Heart right ventricle (tissue), 16 donors: ENCODE measurements around the gene VPS8. TPM values are rescaled to one million over a fixed set of nuclear protein-coding genes. Genes with fewer than 3 reads are reported as not detected.

Experiments
- ATAC-seq, 8 donors: fragments of 200-7000 bp; cut with Tn5 transposase; one replicate each; pipeline ENCODE4 v1.9.1; 2020; ENCODE audit warnings: mild to moderate bottlenecking in 8 of 8, moderate library complexity in 8 of 8, moderate number of reproducible peaks in 1 of 8
- DNase-seq, 2 donors: peaks; one replicate each; pipeline ENCODE4 v3.0.0-alpha.2; 2020
- H3K27ac ChIP-seq, 10 donors: fragments of 200-600 bp; sonication (generic) in 2 of 10; one replicate each; pipeline versions ENCODE4 v1.5.0 to v1.8.0; 2020 to 2022; ENCODE audit warnings: mild to moderate bottlenecking in 3 of 10
- H3K27me3 ChIP-seq, 7 donors: fragments of 200-600 bp; one replicate each; pipeline ENCODE4 v1.8.0; 2021 to 2022; ENCODE audit warnings: mild to moderate bottlenecking in 2 of 7
- H3K36me3 ChIP-seq, 9 donors: fragments of 200-600 bp; sonication (generic) in 1 of 9; one replicate each; pipeline versions ENCODE4 v1.5.0 to v1.8.0; 2020 to 2022; ENCODE audit warnings: mild to moderate bottlenecking in 2 of 9
- H3K4me1 ChIP-seq, 9 donors: fragments of 200-600 bp; sonication (generic) in 1 of 9; one replicate each; pipeline versions ENCODE4 v1.5.0 to v1.8.0; 2020 to 2022; ENCODE audit warnings: mild to moderate bottlenecking in 4 of 9
- H3K4me3 ChIP-seq, 10 donors: fragments of 200-600 bp; sonication (generic) in 2 of 10; one replicate each; pipeline versions ENCODE4 v1.5.0 to v1.8.0; 2020 to 2022; ENCODE audit warnings: mild to moderate bottlenecking in 7 of 10, moderate library complexity in 2 of 10
- H3K9me3 ChIP-seq, 11 donors: fragments of 200-600 bp in 10 of 11; sonication (generic) in 2 of 11; one replicate each; pipeline versions ENCODE4 v1.5.0 to v1.8.0; 2013 to 2022; ENCODE audit warnings: mild to moderate bottlenecking in 2 of 11, control low read depth in 1 of 11, moderate library complexity in 1 of 11
- CTCF ChIP-seq, 9 donors: fragments of 200-600 bp; sonication (generic) in 2 of 9; IDR thresholded peaks; one replicate each; pipeline versions ENCODE4 v1.5.0 to v1.8.0; 2021 to 2022; ENCODE audit warnings: antibody characterized with exemption in 9 of 9, mild to moderate bottlenecking in 5 of 9, moderate library complexity in 1 of 9
- WGBS, 2 donors: extraction: QIAGEN DNeasy Blood & Tissue Kit; methylation state at CpG; one replicate each; pipeline ENCODE4 v1.1.7; 2013; ENCODE audit warnings: inconsistent platforms in 1 of 2; 5-methylcytosine and 5-hydroxymethylcytosine counted together
- intact Hi-C, 10 donors: fragments of 100-400 bp; cut with DNase I; formaldehyde crosslinking; loops; one replicate each; pipeline versions ENCODE4 v1.11.1 to v1.14.2; 2022
- polyA plus RNA-seq, 2 donors: library from polyadenylated mRNA; stranded (reverse); fragments of 200-250 nt; gene quantifications; one replicate each; pipeline ENCODE4 v1.2.3, GENCODE V29; 2013
- total RNA-seq, 10 donors: library from RNA; stranded (reverse); fragmentation: NEBNext Ultra II Directional in 3 of 10; extraction: Animal tissue kit (Norgen Biotek cat#: 25700) in 3 of 10; gene quantifications; one replicate each; pipeline versions ENCODE4 v1.2.1 to v1.2.4, GENCODE V29; 2021 to 2023
- donor health status: Arrhythmogenic right ventricular cardiomyopathy.
- donor health status: ischemic (EF 13 %, LVEDD 7.1; RV severe dilation, severe dysfunction).
- donor health status: healthy with polysubstance abuse.
- donor health status: DM: no; HTN: yes; CAD: no.
- donor health status: DM: no; HTN: no; CAD: no.
- donor health status: ischemic (EF 25% LVEDD 6.9; RV normal size, moderate dysfunction).
- donor health status: ischemic (EF 25% LVEDD 5.7; RV mildly dilated, moderate dysfunction).
- donor health status: healthy.
- donor health status: DM: yes; HTN: yes; CAD: no.
- donor health status: Ischemic cardiomyopathy.
- donor health status: ischemic (EF 35%, LVEDD 5.7; RV mildly dilated, moderate dysfunction).
- donor health status: nonischemic (EF 11% LVEDD 7.7; RV severe dilation, severe dysfunction).
- donor health status: DM: yes; HTN: yes; CAD: no.
- donor health status: PGD.
- donor health status: ischemic (EF 29% LVEDD 5.4; RV normal size, mild dysfunction).
- donor health status: nonischemic (EF 23%, LVEDD 6.1; RV moderate dilation, normal function).

Gene VPS8
- total and polyA plus RNA-seq, 12 donors, result 11.1 to 123 (median 80.6) TPM

DNA sequence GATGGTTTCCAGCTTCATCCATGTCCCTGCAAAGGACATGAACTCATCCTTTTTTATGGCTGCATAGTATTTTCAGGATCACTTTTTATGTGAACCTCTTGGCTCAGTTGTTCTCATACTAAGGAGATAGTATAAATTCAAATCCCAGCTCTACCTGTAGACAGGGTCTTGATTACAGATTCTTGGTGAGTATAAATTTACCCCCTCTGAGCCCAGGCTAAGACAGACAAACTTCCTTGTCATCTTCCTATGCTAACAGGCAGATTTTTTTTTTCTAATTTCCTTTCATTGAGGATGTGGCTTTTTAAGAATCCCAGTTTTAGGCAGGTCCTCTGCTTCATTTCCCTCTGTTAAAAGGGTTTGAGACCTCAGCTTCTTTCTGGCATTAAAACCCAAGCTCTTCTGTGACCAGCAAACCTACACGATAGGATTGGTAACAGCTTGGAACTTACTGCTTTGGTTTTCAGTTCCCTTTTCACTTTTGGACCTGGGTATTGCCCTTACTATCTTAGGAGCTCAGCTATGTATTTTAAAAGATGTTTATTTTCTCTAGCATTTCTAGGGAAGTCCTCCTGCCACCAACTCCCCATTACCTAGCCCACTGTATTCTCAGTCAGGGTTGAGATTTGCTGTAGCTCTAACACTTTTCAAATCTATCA, 72.5 kb downstream of the VPS8 start:
- H3K27me3 ChIP-seq, result no peaks in the 10 kb centered on the region
- no peak overlapping the region for H3K4me3 ChIP-seq
- no peaks in the 10 kb centered on the region for H3K4me1 ChIP-seq
- no peak overlapping the region for H3K27ac ChIP-seq
- no peaks in the 10 kb centered on the region for H3K9me3 ChIP-seq
- intact Hi-C loops, result no loop called here
- no peak for TF ChIP-seq CTCF (IDR thresholded peaks at IDR 0.05)
- peaks cover 0 to 89% (median 9%) of the 10 kb centered on the region in 9 donors for H3K36me3 ChIP-seq
- 90 to 92% methylated on average over 1 of the region's 1 CpG for WGBS, 2 donors
- no peak for DNase-seq
- no peak for ATAC-seq

DNA sequence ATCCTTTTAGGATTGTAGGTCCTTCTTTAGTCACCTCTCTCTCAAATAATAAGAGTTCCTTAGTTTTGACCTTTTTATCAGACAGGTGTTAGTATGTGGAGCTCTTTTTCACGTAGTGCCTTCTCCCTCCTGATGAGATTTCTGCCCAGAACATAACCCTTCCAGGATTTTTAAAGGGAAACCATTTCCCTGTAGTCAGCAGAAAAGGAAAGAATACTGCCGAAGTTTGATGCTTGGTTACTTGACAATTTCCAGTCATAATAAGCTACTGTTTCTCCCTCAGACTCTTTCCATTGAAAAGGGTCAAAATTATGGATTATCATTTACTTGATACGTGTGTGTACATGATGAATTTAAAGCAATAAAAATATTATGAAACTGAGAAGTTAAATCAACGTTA, 73.1 kb downstream of the VPS8 start:
- DNase-seq (no peak), ATAC-seq (no peak)
- Histone ChIP-seq H3K4me3 (no peak overlapping the region), H3K27ac (no peak overlapping the region), H3K36me3 (peaks cover 0 to 89% (median 9%) of the 10 kb centered on the region in 9 donors), H3K9me3 (no peaks in the 10 kb centered on the region), H3K27me3 (no peaks in the 10 kb centered on the region), H3K4me1 (no peaks in the 10 kb centered on the region)
- intact Hi-C loops, result no loop called here
- TF ChIP-seq CTCF (IDR thresholded peaks at IDR 0.05), result no peak
- WGBS, 2 donors, result 85% methylated on average over 4 of the region's 4 CpGs

- intact Hi-C loops, result no loop called here
- TF ChIP-seq CTCF (IDR thresholded peaks at IDR 0.05), result no peak
- DNase-seq, result no peak
- peaks cover 0 to 95% (median 9%) of the 10 kb centered on the region in 9 donors for H3K36me3 ChIP-seq
- no peak for ATAC-seq
- H3K4me1 ChIP-seq, result peaks cover 0 to 3% (median 0%) of the 10 kb centered on the region in 9 donors
- no peak overlapping the region for H3K4me3 ChIP-seq
- WGBS, 2 donors, result 96 to 99% methylated on average over 2 of the region's 2 CpGs
- no peak overlapping the region for H3K27ac ChIP-seq
- H3K9me3 ChIP-seq, result no peaks in the 10 kb centered on the region
- H3K27me3 ChIP-seq, result no peaks in the 10 kb centered on the region
These were observed 75.6 kb downstream of the VPS8 start for GRCh38 chr3:184887574-184887973.

- ATAC-seq, result no peak
- DNase-seq, result no peak
- H3K4me3 ChIP-seq, result no peak overlapping the region
- no peaks in the 10 kb centered on the region for H3K27me3 ChIP-seq
- intact Hi-C loops, result no loop called here
- H3K27ac ChIP-seq, result no peak overlapping the region
- TF ChIP-seq CTCF (IDR thresholded peaks at IDR 0.05), result no peak
- H3K4me1 ChIP-seq, result peaks cover 0 to 3% (median 0%) of the 10 kb centered on the region in 9 donors
- 93 to 94% methylated on average over 6 of the region's 6 CpGs for WGBS, 2 donors
- peaks cover 0 to 96% (median 9%) of the 10 kb centered on the region in 9 donors for H3K36me3 ChIP-seq
- H3K9me3 ChIP-seq, result no peaks in the 10 kb centered on the region
These were observed 77.4 kb downstream of the VPS8 start for GRCh38 chr3:184889312-184889904.
